OCI-LY7 (cell line): ENCODE data around the gene CRACR2B. TPM values are rescaled to one million over a fixed set of nuclear protein-coding genes. Genes with fewer than 3 reads are reported as not detected.

Source experiments
- BruUV-seq: library from RNA; stranded (reverse); fragments of 400-500 nt; replicated peaks from 2 replicates; lab custom pipeline; 2021; lab: Mats Ljungman, UMichigan
- CTCF ChIA-PET: fragments of 300-600 bp; sonication (Branson Sonifier 250); formaldehyde crosslinking; loops from one replicate; lab custom pipeline; 2022; ENCODE audit warnings: antibody characterized with exemption; ENCODE audit not compliant: unreplicated experiment; lab: Charles Lee
- POLR2A ChIA-PET: fragments of 300-600 bp; sonication (Branson Sonifier 250); formaldehyde crosslinking; loops from one replicate; lab custom pipeline; 2022; ENCODE audit warnings: antibody characterized with exemption; lab: Charles Lee
- DNase-seq: peaks from one replicate; pipeline ENCODE4 v3.0.0-alpha.2; 2015; ENCODE audit warnings: low spot score
- H2AFZ ChIP-seq: fragments of 200-600 bp; sonication (generic), shearing (Covaris generic); 2 replicates; pipeline ENCODE4 v1.6.1; 2014; ENCODE audit warnings: mild to moderate bottlenecking, antibody characterized with exemption, low read length, moderate library complexity
- H3K27ac ChIP-seq: fragments of 200-600 bp; sonication (generic); 2 replicates; pipeline ENCODE4 v1.5.1; 2014; ENCODE audit warnings: mixed run types, low read depth, mild to moderate bottlenecking, moderate library complexity, low read length, inconsistent platforms; ENCODE audit not compliant: poor library complexity, severe bottlenecking
- H3K36me3 ChIP-seq: fragments of 200-600 bp; sonication (generic); 2 replicates; pipeline ENCODE4 v1.6.1; 2014; ENCODE audit warnings: mild to moderate bottlenecking, antibody characterized with exemption, low read length, moderate library complexity, mixed read lengths; ENCODE audit not compliant: insufficient read depth
- H3K4me1 ChIP-seq: fragments of 200-600 bp; sonication (generic); 2 replicates; pipeline ENCODE4 v1.5.1; 2014; ENCODE audit warnings: mild to moderate bottlenecking, low read length; ENCODE audit not compliant: insufficient read depth, poor library complexity, severe bottlenecking
- H3K4me2 ChIP-seq: fragments of 200-600 bp; sonication (generic); 2 replicates; pipeline ENCODE4 v1.6.1; 2014; ENCODE audit warnings: mild to moderate bottlenecking, low read length
- H3K4me3 ChIP-seq: fragments of 200-600 bp; sonication (generic); 2 replicates; pipeline ENCODE4 v1.5.1; 2014; ENCODE audit warnings: mild to moderate bottlenecking, low read depth, low read length; ENCODE audit not compliant: poor library complexity, severe bottlenecking
- H3K79me2 ChIP-seq: fragments of 200-600 bp; sonication (generic); 2 replicates; pipeline ENCODE4 v1.6.1; 2016; ENCODE audit warnings: low read depth, mild to moderate bottlenecking, low read length, moderate library complexity, mixed read lengths; ENCODE audit not compliant: insufficient read depth
- H3K9me2 ChIP-seq: fragments of 200-600 bp; sonication (generic); 2 replicates; pipeline ENCODE4 v1.6.1; 2016; ENCODE audit warnings: mild to moderate bottlenecking, low read length, mixed read lengths; ENCODE audit not compliant: insufficient read depth
- H3K9me3 ChIP-seq: fragments of 200-600 bp; sonication (generic); 2 replicates; pipeline ENCODE4 v1.6.1; 2014; ENCODE audit warnings: mild to moderate bottlenecking, mixed run types, low read length, mixed read lengths
- H4K20me1 ChIP-seq: fragments of 200-600 bp; sonication (generic); 2 replicates; pipeline ENCODE4 v1.6.1; 2014; ENCODE audit warnings: mild to moderate bottlenecking, antibody characterized with exemption, low read length, moderate library complexity, mixed read lengths; ENCODE audit not compliant: insufficient read depth
- CTCF ChIP-seq: fragments of 200-600 bp; sonication (generic); conservative IDR thresholded peaks from 2 replicates; pipeline ENCODE4 v1.5.1; 2014; ENCODE audit warnings: mild to moderate bottlenecking, antibody characterized with exemption, low read length, moderate library complexity, mixed read lengths
- EZH2phosphoT487 ChIP-seq: fragments of 200-600 bp; sonication (generic); IDR thresholded peaks from 2 replicates; pipeline ENCODE4 v1.6.1; 2018; ENCODE audit warnings: low read depth, borderline replicate concordance, mild to moderate bottlenecking, mixed run types, antibody characterized with exemption, low read length, moderate library complexity, mixed read lengths
- intact Hi-C: fragments of 100-400 bp; cut with micrococcal nuclease; formaldehyde crosslinking; loops from one replicate; pipeline ENCODE4 v1.10.0; 2022; ENCODE audit not compliant: unreplicated experiment
- total RNA-seq, 2 experiments: library from RNA; depleted of rRNA in 1 of 2; stranded (reverse); fragments of >200 nt in 1 of 2; shearing (Covaris generic) in 1 of 2; gene quantifications; 2 replicates each; pipeline ENCODE4 v1.2.3, GENCODE V29; 2014 to 2022

The CRACR2B gene
- total RNA-seq, 2 experiments from 2014 or later, result 2.8 to 20.1 TPM

- Histone ChIP-seq H3K4me1 (no peaks in the 10 kb centered on the region), H3K27ac (no peak overlapping the region), H3K36me3 (no peaks in the 10 kb centered on the region), H3K9me2 (no peaks in the 10 kb centered on the region), H2AFZ (no peak overlapping the region), H3K9me3 (no peaks in the 10 kb centered on the region), H4K20me1 (no peaks in the 10 kb centered on the region), H3K4me2 (no peak overlapping the region), H3K79me2 (no peaks in the 10 kb centered on the region), H3K4me3 (no peak overlapping the region)
- POLR2A ChIA-PET, result no interaction called here
- CTCF ChIA-PET, result no interaction called here
- TF ChIP-seq CTCF (no peak), EZH2phosphoT487 (no peak)
- BruUV-seq, result no TSS peak
- intact Hi-C loops, result no loop called here
- DNase-seq, result no peak
Measured at GRCh38 chr11:863023-863909, 35.5 kb downstream of the CRACR2B start.

- Histone ChIP-seq H3K4me3 (no peak overlapping the region), H3K79me2 (no peaks in the 10 kb centered on the region), H3K9me2 (no peaks in the 10 kb centered on the region), H4K20me1 (no peaks in the 10 kb centered on the region), H3K9me3 (no peaks in the 10 kb centered on the region), H3K27ac (no peak overlapping the region), H2AFZ (no peak overlapping the region), H3K4me2 (no peak overlapping the region), H3K4me1 (no peaks in the 10 kb centered on the region), H3K36me3 (no peaks in the 10 kb centered on the region)
- TF ChIP-seq EZH2phosphoT487 (no peak), CTCF (no peak)
- CTCF ChIA-PET, result no interaction called here
- POLR2A ChIA-PET, result no interaction called here
- no peak for DNase-seq
- no TSS peak for BruUV-seq
- intact Hi-C loops, result no loop called here
Measured at GRCh38 chr11:863910-864827, 36.5 kb downstream of the CRACR2B start.
